Measurements from ENCODE around the gene PROC.
A peak's percentile ranks its signal among the peaks of the same experiment; 100 is the strongest.

Gene PROC

DNA sequence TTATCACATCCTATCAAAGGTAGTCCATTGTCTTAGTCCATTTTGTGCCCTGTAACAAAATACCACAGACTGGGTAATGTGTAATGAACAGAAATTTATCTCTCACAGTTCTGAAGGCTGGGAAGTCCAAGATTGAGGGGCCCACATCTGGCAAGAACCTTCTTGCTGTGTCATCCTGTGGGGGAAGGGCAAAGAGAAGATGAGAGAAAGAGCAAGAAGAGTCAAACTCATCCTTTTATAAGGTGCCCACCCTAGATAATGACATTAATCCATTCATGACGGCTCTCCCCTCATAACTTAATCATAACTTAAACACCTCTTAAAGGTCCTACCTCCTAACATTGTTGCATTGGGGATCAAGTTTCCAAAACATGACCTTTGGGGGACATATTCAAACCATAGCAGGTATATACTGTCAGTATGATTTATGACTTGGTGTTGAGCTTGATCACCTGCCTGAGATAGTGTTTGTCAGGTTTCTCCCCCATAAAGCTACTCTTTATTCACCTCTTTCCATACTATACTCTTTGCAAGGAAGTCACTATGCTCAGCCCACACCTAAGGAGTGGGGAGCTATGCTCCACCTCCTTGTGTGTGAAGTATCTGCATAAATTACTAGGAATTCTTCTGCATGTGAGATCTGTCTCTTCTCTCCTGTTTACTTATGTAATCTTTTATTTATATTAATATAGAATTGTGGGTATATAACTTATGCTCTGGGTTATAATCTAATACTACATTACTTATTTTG lies 25.2 kb upstream of the PROC start:
- DNase-seq (ENCODE audit: low read depth) = no peak
- H3K4me3 ChIP-seq (replicated peaks; ENCODE audit: low read depth, low read length) = no peak overlapping the region
- TF ChIP-seq, protein P1, sequence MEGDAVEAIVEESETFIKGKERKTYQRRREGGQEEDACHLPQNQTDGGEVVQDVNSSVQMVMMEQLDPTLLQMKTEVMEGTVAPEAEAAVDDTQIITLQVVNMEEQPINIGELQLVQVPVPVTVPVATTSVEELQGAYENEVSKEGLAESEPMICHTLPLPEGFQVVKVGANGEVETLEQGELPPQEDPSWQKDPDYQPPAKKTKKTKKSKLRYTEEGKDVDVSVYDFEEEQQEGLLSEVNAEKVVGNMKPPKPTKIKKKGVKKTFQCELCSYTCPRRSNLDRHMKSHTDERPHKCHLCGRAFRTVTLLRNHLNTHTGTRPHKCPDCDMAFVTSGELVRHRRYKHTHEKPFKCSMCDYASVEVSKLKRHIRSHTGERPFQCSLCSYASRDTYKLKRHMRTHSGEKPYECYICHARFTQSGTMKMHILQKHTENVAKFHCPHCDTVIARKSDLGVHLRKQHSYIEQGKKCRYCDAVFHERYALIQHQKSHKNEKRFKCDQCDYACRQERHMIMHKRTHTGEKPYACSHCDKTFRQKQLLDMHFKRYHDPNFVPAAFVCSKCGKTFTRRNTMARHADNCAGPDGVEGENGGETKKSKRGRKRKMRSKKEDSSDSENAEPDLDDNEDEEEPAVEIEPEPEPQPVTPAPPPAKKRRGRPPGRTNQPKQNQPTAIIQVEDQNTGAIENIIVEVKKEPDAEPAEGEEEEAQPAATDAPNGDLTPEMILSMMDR (IDR thresholded peaks at IDR 0.05; ENCODE audit: low read length, missing control alignments) = no peak

DNA sequence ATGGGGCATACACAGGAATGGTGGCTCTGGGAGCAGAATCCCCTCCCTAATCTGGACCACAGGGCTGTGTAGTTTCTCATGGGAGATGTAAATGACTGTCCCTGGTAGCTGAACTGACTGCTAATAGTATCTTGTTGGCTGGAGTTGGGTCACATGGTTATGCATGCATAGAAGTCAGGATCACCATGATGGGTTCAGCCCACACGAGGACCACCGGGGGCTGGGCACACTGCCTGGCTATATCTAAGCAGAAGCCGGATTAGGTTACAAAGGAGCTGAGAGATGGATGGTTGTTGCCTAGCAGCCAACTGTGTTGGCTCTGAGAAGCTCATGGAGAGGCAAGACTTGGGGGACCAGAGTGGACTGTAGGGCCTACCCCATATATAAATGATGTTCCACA lies 23.7 kb upstream of the PROC start:
- no peak for DNase-seq (ENCODE audit: low read depth)
- H3K4me3 ChIP-seq (replicated peaks; ENCODE audit: low read depth, low read length) = no peak overlapping the region
- TF ChIP-seq, protein P1 (IDR thresholded peaks at IDR 0.05; ENCODE audit: low read length, missing control alignments) = no peak

DNA sequence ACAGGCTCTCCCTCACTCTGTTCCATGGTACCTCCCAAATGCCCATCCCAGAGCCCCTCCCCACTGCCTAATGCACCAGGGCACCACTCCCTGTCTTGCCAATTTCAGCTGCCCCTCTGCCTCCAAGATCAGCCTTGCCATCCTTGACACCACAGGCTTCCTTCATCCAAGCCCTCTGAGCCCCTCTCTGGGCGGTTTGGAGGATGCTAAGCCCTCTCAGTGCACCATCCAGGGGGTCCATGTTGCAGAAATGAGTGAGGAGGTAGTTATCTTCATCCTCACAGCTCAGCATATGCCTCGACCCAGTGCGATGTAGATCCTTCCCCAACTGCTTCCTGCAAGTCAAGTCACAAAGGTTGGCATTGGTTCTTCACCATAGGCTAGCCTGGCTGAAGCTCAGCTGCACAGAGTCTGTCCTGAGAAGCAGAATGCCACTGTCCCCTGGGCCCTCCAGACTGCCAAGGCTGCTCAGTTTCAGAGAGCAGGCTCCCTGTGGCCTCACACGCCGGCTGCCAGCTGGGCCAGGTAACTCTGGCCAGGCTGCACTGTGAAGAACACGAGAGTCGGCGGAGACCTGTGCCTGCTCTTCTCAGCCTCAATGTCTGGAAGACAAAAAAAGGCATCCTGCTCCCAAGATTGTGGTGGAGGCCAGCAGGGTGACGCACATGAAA lies 20.5 kb upstream of the PROC start:
- TF ChIP-seq, protein P1 (IDR thresholded peaks at IDR 0.05; ENCODE audit: low read length, missing control alignments) = no peak
- DNase-seq (ENCODE audit: low read depth) = no peak
- H3K4me3 ChIP-seq (replicated peaks; ENCODE audit: low read depth, low read length) = no peak overlapping the region

DNA sequence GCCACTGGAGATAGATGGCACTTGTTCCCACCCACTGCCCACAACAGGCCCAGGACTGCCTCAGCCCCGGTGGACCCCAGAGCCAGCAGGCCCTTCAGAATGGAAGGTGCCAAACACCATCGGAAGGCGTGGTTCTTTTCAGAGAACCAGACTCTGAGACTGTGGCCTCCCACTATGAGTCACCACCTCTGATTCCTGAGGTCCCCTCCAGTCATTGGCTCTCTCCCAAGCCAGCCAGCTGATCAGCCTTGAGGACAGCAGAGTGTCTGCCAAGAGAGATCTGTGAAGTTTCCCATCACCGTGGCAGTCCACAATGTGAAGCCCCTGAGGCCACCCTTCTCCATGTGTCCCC lies 20.0 kb upstream of the PROC start:
- DNase-seq (ENCODE audit: low read depth) = peak; percentile 89
- H3K4me3 ChIP-seq (replicated peaks; ENCODE audit: low read depth, low read length) = no peak overlapping the region
- TF ChIP-seq, protein P1 (IDR thresholded peaks at IDR 0.05; ENCODE audit: low read length, missing control alignments) = no peak

- DNase-seq (ENCODE audit: low read depth) = no peak
- TF ChIP-seq, protein P1 (IDR thresholded peaks at IDR 0.05; ENCODE audit: low read length, missing control alignments) = no peak
- H3K4me3 ChIP-seq (replicated peaks; ENCODE audit: low read depth, low read length) = no peak overlapping the region
These were observed 17.7 kb upstream of the PROC start for GRCh38 chr2:127400533-127400896.

GRCh38 chr2:127400897-127401756 lies 17.1 kb upstream of the PROC start:
- peak; percentile 44 for DNase-seq (ENCODE audit: low read depth)
- TF ChIP-seq, protein P1 (IDR thresholded peaks at IDR 0.05; ENCODE audit: low read length, missing control alignments) = no peak

More at GRCh38 chr2:127400897-127401756, 17.1 kb upstream of the PROC start:
- no peak overlapping the region for H3K4me3 ChIP-seq (replicated peaks; ENCODE audit: low read depth, low read length)

Measured in fibroblast of pulmonary artery (primary cell).